Tibial nerve (tissue), 3 donors: ENCODE results near the gene IQCM.

Source experiments
- CTCF ChIP-seq, 5 experiments: fragments of 200-600 bp in 3 of 5; fragments of 450-650 bp in 2 of 5; sonication (generic) in 3 of 5; IDR thresholded peaks; one replicate each; pipeline ENCODE4 v1.5.1; 2016 to 2019; ENCODE audit warnings: antibody characterized with exemption in 5 of 5, mild to moderate bottlenecking in 3 of 5, moderate library complexity in 2 of 5
- POLR2A ChIP-seq, 2 donors: fragments of 450-650 bp; IDR thresholded peaks; one replicate each; pipeline ENCODE4 v1.6.1; 2017; ENCODE audit warnings: antibody characterized with exemption in 2 of 2, mild to moderate bottlenecking in 2 of 2, moderate library complexity in 2 of 2

GRCh38 chr4:149747646-149748045, 68.0 kb downstream of the IQCM start:
- TF ChIP-seq CTCF (IDR thresholded peaks at IDR 0.05) (no peak), POLR2A (IDR thresholded peaks at IDR 0.05) (no peak)
